ENCODE data around the gene RPL29.

Gene RPL29

DNA sequence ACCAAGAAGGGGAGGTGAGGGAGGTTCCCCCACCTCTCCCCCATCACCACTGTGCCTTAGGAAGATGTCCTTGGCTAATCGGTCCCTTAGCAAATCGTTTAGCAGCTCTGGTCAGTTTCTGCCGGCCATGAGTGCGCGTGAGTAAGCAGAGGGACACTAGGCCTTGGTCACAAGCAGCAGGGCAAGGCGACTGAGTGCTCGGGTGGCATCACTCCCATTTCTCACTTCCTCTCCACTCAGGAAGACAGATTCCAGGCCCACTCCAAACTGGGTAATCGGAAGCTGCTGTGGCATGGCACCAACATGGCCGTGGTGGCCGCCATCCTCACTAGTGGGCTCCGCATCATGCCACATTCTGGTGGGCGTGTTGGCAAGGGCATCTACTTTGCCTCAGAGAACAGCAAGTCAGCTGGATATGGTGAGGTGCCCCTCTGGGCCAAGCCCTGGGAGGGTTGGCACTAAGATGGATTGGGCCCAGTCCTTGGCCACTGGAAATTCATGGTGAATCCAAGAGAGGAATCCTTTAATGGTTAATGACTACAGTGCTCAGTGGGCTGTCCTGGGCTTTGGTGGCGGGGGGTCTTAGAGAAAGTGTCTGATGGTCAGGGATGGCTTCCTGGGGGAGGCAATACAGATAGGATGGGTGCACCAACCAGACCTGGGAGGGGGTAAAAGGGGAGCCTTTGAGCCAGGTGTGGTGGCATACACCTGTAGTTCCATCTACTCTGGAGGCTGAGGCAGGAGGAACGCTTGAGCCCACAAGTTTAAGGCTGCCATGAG lies 49.6 kb downstream of the RPL29 start:
- DNase-seq (ENCODE audit: low read depth in 2 of 2): no peak

DNA sequence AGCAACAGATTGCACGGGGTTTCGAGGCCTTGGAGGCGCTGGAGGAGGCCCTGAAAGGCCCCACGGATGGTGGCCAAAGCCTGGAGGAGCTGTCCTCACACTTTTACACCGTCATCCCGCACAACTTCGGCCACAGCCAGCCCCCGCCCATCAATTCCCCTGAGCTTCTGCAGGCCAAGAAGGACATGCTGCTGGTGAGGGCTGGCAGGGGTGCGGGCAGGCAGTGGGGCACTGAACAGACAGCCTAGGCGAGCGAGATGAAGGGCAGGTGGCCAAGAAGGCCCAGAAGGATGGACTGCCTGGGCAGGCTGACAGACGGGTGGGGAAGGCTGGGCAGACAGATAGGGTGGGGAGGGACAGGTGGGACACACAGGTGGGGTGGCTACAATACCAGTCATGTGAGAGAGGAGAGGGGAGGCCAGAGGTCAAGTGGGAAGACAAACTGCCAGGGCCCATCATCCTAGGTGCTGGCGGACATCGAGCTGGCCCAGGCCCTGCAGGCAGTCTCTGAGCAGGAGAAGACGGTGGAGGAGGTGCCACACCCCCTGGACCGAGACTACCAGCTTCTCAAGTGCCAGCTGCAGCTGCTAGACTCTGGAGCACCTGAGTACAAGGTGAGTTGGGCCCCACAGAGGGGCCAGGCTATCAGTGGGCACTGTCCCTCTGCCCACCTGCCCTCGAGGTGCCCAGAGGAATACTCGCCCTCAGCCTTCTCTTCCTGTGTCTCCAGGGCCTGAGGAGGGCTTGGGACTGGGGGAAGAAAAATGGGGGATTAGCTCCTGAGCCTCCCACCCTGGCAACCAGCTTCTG lies 50.5 kb downstream of the RPL29 start:
- no peak for DNase-seq (ENCODE audit: low read depth in 2 of 2)

DNA sequence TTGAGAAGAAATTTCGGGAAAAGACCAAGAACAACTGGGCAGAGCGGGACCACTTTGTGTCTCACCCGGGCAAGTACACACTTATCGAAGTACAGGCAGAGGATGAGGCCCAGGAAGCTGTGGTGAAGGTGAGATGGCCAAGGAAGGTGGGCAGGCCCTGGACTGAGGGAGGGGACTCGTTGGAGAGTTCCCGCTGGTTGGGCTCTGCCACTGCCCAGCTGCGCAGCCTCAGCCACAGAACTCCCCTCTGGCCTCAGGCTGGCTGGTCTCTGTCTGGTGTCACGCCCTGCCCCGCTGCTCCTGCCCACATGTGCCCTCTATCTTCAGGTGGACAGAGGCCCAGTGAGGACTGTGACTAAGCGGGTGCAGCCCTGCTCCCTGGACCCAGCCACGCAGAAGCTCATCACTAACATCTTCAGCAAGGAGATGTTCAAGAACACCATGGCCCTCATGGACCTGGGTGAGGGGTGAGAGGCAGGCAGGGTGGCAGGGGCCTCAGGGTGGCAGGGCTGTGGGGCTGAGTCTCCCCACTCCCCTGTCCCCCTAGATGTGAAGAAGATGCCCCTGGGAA lies 51.2 kb downstream of the RPL29 start:
- DNase-seq (ENCODE audit: low read depth in 2 of 2): no peak
